NCI-H2029 (cell line): ENCODE measurements around the gene MBNL2.

Experiments
- DNase-seq: peaks from one replicate; lab custom pipeline; 2025; lab: John Stamatoyannopoulos, UW

The MBNL2 gene

GRCh38 chr13:97301382-97302095 lies 79.4 kb downstream of the MBNL2 start:
- DNase-seq: no peak

GRCh38 chr13:97302611-97303010 lies 80.5 kb downstream of the MBNL2 start:
- no peak for DNase-seq

- no peak for DNase-seq
Measured at GRCh38 chr13:97306106-97306505, 84.0 kb downstream of the MBNL2 start.

GRCh38 chr13:97306645-97307044 lies 84.5 kb downstream of the MBNL2 start:
- no peak for DNase-seq

GRCh38 chr13:97307118-97307881 lies 85.2 kb downstream of the MBNL2 start:
- DNase-seq: no peak

- DNase-seq: no peak
Measured at GRCh38 chr13:97307882-97308624, 85.9 kb downstream of the MBNL2 start.

GRCh38 chr13:97308735-97309429 lies 86.7 kb downstream of the MBNL2 start:
- DNase-seq: no peak

GRCh38 chr13:97310809-97311436 lies 88.8 kb downstream of the MBNL2 start:
- DNase-seq: no peak

- DNase-seq: no peak
Measured at GRCh38 chr13:97311956-97312355, 89.8 kb downstream of the MBNL2 start.

- DNase-seq: no peak
Measured at GRCh38 chr13:97313551-97314260, 91.6 kb downstream of the MBNL2 start.

GRCh38 chr13:97316390-97316789 lies 94.3 kb downstream of the MBNL2 start:
- no peak for DNase-seq

- DNase-seq: no peak
Measured at GRCh38 chr13:97317933-97318332, 95.8 kb downstream of the MBNL2 start.

GRCh38 chr13:97318532-97318931 lies 96.4 kb downstream of the MBNL2 start:
- no peak for DNase-seq

GRCh38 chr13:97319113-97319720 lies 97.1 kb downstream of the MBNL2 start:
- no peak for DNase-seq

GRCh38 chr13:97321101-97321500 lies 99.0 kb downstream of the MBNL2 start:
- no peak for DNase-seq

GRCh38 chr13:97321616-97322321 lies 99.6 kb downstream of the MBNL2 start:
- DNase-seq: no peak

- DNase-seq: no peak
Measured at GRCh38 chr13:97322740-97323342, 100.7 kb downstream of the MBNL2 start.

GRCh38 chr13:97324115-97324514 lies 102.0 kb downstream of the MBNL2 start:
- no peak for DNase-seq

- DNase-seq: no peak
Measured at GRCh38 chr13:97325738-97326137, 103.6 kb downstream of the MBNL2 start.

GRCh38 chr13:97327086-97327485 lies 105.0 kb downstream of the MBNL2 start:
- DNase-seq: no peak
